Bronchial epithelial cell (primary cell): ENCODE results near the gene NDUFA5. TPM values are rescaled to one million over a fixed set of nuclear protein-coding genes. Genes with fewer than 3 reads are reported as not detected.

Experiments
- DNase-seq: peaks from one replicate; pipeline ENCODE4 v3.0.0-alpha.2; 2010; ENCODE audit warnings: low read depth
- FAIRE-seq: peaks from 2 replicates; lab custom pipeline; 2011; peaks lifted over from hg19 to GRCh38; lab: Jason Lieb, UNC
- H3K27me3 ChIP-seq: 2 replicates; pipeline ENCODE4 v1.5.1; 2011; ENCODE audit warnings: low read length; ENCODE audit not compliant: control insufficient read depth, insufficient read depth
- H3K36me3 ChIP-seq: 2 replicates; pipeline ENCODE4 v1.5.1; 2011; ENCODE audit warnings: low read length; ENCODE audit not compliant: control insufficient read depth, insufficient read depth
- H3K4me3 ChIP-seq: 2 replicates; pipeline ENCODE4 v1.5.1; 2011; ENCODE audit warnings: mild to moderate bottlenecking, low read depth, low read length, control low read depth
- total RNA-seq: library from RNA; depleted of rRNA; stranded (reverse); fragments of >200 nt; gene quantifications from 2 replicates; pipeline ENCODE4 v1.2.1, GENCODE V29; 2014
- TF ChIP-seq, protein P1 (sequence below): IDR thresholded peaks from 2 replicates; pipeline ENCODE4 v1.5.1; 2011; ENCODE audit warnings: mild to moderate bottlenecking, moderate library complexity, low read length, control low read depth, inconsistent platforms; ENCODE audit not compliant: insufficient read depth, severe bottlenecking

NDUFA5 gene
- total RNA-seq, 1 donor from 2014 or later, result 27.9 TPM

DNA sequence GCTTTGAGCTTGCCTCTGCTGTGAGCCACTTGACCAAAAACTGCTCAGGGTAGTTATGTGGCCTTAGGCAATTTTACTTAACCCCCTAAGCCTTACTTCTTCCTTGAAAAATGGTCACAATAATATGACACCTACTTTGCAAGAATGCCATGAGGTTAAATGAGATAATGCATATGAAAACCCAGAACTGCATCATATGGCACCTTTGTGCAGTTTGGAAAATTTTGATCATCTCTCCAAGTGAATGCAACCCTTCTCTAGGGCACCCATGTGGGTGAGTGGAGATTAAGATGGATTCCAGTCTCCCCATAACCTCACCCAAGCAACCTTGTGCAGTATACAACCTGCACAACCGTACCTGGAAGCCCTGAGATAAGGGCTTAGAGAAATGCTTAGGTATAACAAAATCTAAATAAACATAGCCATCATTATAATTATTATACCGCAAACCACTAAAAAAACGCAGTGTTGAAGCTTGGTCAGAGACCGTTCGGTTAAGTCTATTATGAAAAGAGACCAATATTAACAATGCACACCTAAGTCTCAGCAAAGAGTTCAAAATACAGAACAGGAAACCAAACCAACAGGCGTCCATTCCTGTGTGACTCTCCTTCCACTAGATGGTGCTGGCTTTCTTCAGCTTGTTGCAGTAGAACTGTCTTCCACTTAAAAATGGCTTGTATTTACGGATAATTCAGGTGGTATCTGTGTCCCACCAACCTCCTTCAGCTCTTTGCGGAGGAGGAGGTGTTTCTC, 23.0 kb upstream of the NDUFA5 start:
- DNase-seq (peak; percentile 55), FAIRE-seq (peak; percentile 94)
- Histone ChIP-seq H3K27me3 (no peaks in the 10 kb centered on the region), H3K4me3 (no peak overlapping the region), H3K36me3 (no peaks in the 10 kb centered on the region)
- TF ChIP-seq, protein P1, sequence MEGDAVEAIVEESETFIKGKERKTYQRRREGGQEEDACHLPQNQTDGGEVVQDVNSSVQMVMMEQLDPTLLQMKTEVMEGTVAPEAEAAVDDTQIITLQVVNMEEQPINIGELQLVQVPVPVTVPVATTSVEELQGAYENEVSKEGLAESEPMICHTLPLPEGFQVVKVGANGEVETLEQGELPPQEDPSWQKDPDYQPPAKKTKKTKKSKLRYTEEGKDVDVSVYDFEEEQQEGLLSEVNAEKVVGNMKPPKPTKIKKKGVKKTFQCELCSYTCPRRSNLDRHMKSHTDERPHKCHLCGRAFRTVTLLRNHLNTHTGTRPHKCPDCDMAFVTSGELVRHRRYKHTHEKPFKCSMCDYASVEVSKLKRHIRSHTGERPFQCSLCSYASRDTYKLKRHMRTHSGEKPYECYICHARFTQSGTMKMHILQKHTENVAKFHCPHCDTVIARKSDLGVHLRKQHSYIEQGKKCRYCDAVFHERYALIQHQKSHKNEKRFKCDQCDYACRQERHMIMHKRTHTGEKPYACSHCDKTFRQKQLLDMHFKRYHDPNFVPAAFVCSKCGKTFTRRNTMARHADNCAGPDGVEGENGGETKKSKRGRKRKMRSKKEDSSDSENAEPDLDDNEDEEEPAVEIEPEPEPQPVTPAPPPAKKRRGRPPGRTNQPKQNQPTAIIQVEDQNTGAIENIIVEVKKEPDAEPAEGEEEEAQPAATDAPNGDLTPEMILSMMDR, result peak; percentile 84

DNA sequence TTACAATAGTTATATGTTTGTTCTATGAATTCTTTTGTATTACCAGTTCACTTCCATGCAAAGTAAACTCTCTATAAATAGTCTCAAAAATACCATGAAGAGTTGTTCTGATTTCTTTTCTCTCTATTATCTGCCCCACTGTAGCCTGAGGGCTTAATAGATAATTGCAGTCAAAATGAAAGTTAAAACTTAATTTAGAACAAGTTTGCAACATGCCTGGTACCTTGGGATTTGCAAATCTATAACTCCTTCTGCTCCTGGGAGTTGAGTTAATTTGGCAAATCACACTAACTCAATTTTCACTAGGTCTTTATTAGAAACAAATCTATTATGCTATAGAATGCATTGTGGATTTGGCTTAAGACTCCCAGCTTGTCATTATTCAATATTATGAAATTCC, 21.8 kb upstream of the NDUFA5 start:
- TF ChIP-seq, protein P1, result no peak

DNA sequence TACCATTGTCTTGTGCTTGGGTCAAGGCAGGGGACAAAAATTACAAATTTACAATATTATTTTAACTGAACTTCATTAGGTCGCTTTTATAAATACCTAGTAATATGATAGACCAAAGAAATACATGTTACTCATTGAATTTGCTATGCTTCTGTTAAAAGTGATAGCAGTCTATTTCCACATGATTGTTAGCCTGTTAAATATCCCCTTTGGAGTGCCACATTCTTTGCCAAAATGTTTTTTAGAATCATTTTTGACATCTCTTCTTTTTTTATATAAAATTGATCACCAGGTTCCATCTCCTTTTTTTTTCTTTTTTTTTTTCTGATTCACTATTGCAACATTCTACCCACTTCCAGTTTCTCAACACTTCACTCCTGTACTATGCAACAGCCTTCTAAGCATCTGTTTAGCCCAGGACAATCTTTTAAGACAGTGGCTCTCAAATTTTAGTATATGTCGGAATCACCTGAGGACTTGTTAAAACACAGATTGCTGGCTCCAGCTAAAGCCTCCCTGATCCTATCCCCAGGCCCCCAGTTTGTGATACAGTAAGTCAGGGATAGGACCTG, 16.4 kb upstream of the NDUFA5 start:
- FAIRE-seq, result no peak

More for the DNA sequence above, 21.8 kb upstream of the NDUFA5 start:
- FAIRE-seq (no peak), DNase-seq (no peak)
- Histone ChIP-seq H3K27me3 (no peaks in the 10 kb centered on the region), H3K4me3 (no peak overlapping the region), H3K36me3 (no peaks in the 10 kb centered on the region)

DNA sequence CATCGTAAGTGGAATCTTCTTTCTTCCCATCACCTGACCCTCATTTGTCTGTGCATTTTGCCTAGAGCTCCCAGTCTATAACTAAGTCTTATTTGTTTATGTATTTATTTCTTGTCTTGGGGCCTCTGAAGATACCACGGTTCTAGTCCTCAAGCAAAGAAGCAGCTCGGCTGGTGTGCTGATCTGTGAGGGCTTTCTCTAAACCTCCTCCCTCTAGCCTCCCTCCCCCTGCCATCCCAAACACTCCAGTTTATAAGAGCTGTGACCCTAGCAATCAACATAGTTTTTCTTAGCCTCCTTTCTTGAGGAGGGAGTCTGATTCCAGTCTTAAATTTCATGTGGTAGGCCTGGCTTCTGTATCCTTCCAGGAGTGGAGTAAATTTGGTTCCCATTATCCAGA, 15.7 kb upstream of the NDUFA5 start:
- TF ChIP-seq, protein P1, result no peak
- DNase-seq, result no peak
- FAIRE-seq, result no peak
- H3K4me3 ChIP-seq, result no peak overlapping the region
- no peaks in the 10 kb centered on the region for H3K27me3 ChIP-seq
- no peaks in the 10 kb centered on the region for H3K36me3 ChIP-seq

More for the DNA sequence above, 16.4 kb upstream of the NDUFA5 start:
- Histone ChIP-seq H3K27me3 (no peaks in the 10 kb centered on the region), H3K36me3 (no peaks in the 10 kb centered on the region), H3K4me3 (no peak overlapping the region)
- TF ChIP-seq, protein P1, result no peak
- DNase-seq, result peak; percentile 18

DNA sequence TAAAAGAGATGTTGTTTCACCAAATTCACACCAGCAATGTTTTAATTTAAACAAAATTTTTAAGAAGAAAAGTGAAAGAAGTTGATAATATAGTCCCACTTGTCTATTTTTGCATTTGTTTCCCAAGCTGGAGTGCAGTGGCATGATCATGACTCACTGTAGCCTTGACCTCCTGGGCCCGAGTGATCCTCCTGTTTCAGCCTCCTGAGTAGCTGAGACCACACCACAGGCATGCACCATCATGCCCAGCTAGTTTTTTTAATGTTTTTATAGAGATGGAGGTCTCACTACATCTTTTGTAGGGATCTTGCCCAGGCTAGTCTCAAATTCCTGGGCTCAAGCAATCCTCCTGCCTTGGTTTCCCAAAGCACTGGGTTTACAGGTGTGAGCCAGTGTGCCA, 14.1 kb upstream of the NDUFA5 start:
- TF ChIP-seq, protein P1, result no peak
- Histone ChIP-seq H3K4me3 (no peak overlapping the region), H3K36me3 (no peaks in the 10 kb centered on the region), H3K27me3 (no peaks in the 10 kb centered on the region)
- FAIRE-seq (no peak), DNase-seq (peak; percentile 42)
